SK-N-SH (cell line): ENCODE data around the gene MPP3. TPM values are rescaled to one million over a fixed set of nuclear protein-coding genes. Genes with fewer than 3 reads are reported as not detected.

Experiments used
- CTCF ChIA-PET: fragments of 300-600, 350-600 bp; formaldehyde crosslinking; extraction: SDS; loops from one replicate; lab custom pipeline; 2021; lab: Yijun Ruan, JAX
- POLR2A ChIA-PET: fragments of 350-600 bp; sonication (Branson Sonifier 250); formaldehyde crosslinking; extraction: SDS; loops from one replicate; lab custom pipeline; 2020; ENCODE audit warnings: antibody characterized with exemption, inconsistent platforms; lab: Yijun Ruan, JAX
- DNase-seq: peaks from one replicate; pipeline ENCODE4 v3.0.0; 2012
- H2AFZ ChIP-seq: fragments of 200-600 bp; sonication (generic); 2 replicates; pipeline ENCODE4 v1.8.1; 2016; ENCODE audit warnings: antibody characterized with exemption, mild to moderate bottlenecking, low read depth
- H3F3A ChIP-seq: fragments of 200-600 bp; sonication (generic); replicated peaks from 2 replicates; pipeline ENCODE3; 2016; ENCODE audit warnings: antibody characterized with exemption, mild to moderate bottlenecking; ENCODE audit not compliant: insufficient read depth
- H3K27ac ChIP-seq, 2 experiments: fragments of 200-500 bp in 1 of 2; fragments of 200-600 bp in 1 of 2; sonication (Bioruptor generic) in 1 of 2; sonication (generic), shearing (Covaris generic) in 1 of 2; 2 replicates each; pipeline versions ENCODE4 v1.5.1 to v1.6.1; 2014 to 2016; ENCODE audit warnings: low read depth in 2 of 2, inconsistent platforms in 1 of 2, low read length in 1 of 2, mild to moderate bottlenecking in 1 of 2, mixed read lengths in 1 of 2
- H3K27me3 ChIP-seq: fragments of 200-600 bp; sonication (generic), shearing (Covaris generic); 2 replicates; pipeline ENCODE4 v1.6.1; 2016; ENCODE audit warnings: mixed run types; ENCODE audit not compliant: insufficient read depth
- H3K36me3 ChIP-seq, 2 experiments: fragments of 200-500 bp in 1 of 2; fragments of 200-600 bp in 1 of 2; sonication (Bioruptor generic) in 1 of 2; sonication (generic) in 1 of 2; replicated peaks in 1 of 2; 2 replicates each; pipeline versions ENCODE3 to v1.5.1; 2014 to 2016; ENCODE audit warnings: low read length in 1 of 2, mild to moderate bottlenecking in 1 of 2; ENCODE audit not compliant: insufficient read depth in 2 of 2, control insufficient read depth in 1 of 2
- H3K4me1 ChIP-seq, 2 experiments: fragments of 200-500 bp in 1 of 2; fragments of 200-600 bp in 1 of 2; sonication (Bioruptor generic) in 1 of 2; sonication (generic), shearing (Covaris generic) in 1 of 2; 2 replicates each; pipeline versions ENCODE4 v1.5.1 to v1.6.1; 2014 to 2016; ENCODE audit warnings: low read depth in 1 of 2, low read length in 1 of 2, mixed run types in 1 of 2; ENCODE audit not compliant: insufficient read depth in 2 of 2, control insufficient read depth in 1 of 2
- H3K4me2 ChIP-seq: fragments of 200-600 bp; sonication (generic), shearing (Covaris generic); 2 replicates; pipeline ENCODE4 v1.6.1; 2017; ENCODE audit warnings: mixed run types
- H3K4me3 ChIP-seq, 2 experiments: fragments of 200-500 bp in 1 of 2; fragments of 200-600 bp in 1 of 2; sonication (Bioruptor generic) in 1 of 2; sonication (generic), shearing (Covaris generic) in 1 of 2; 2 replicates each; pipeline versions ENCODE4 v1.5.1 to v1.8.1; 2014 to 2016; ENCODE audit warnings: low read depth in 2 of 2, inconsistent platforms in 1 of 2, low read length in 1 of 2, mild to moderate bottlenecking in 1 of 2, mixed read lengths in 1 of 2, moderate library complexity in 1 of 2
- H3K79me2 ChIP-seq: fragments of 200-600 bp; sonication (generic); 2 replicates; pipeline ENCODE4 v1.8.1; 2017; ENCODE audit warnings: mild to moderate bottlenecking; ENCODE audit not compliant: insufficient read depth
- H3K9ac ChIP-seq: fragments of 200-600 bp; sonication (generic); 2 replicates; pipeline ENCODE4 v1.6.1; 2017; ENCODE audit warnings: mixed run types
- H3K9me2 ChIP-seq: fragments of 200-600 bp; sonication (generic); 2 replicates; pipeline ENCODE4 v1.6.1; 2017; ENCODE audit warnings: mixed run types
- H3K9me3 ChIP-seq: fragments of 200-600 bp; sonication (generic); 2 replicates; pipeline ENCODE4 v1.6.1; 2017; ENCODE audit warnings: mixed run types, mild to moderate bottlenecking, moderate library complexity
- H4K20me1 ChIP-seq: fragments of 200-600 bp; sonication (generic); 2 replicates; pipeline ENCODE4 v1.6.1; 2017; ENCODE audit warnings: mild to moderate bottlenecking, mixed run types; ENCODE audit not compliant: insufficient read depth
- CHD2 ChIP-seq: fragments of 150-350 bp; IDR thresholded peaks from 2 replicates; pipeline ENCODE4 v1.6.1; 2018; ENCODE audit warnings: low read length; ENCODE audit not compliant: partially characterized antibody
- ELF1 ChIP-seq: IDR thresholded peaks from 2 replicates; pipeline ENCODE4 v1.4.0; 2012
- FOSL2 ChIP-seq: IDR thresholded peaks from 2 replicates; pipeline ENCODE4 v1.4.0; 2012; ENCODE audit warnings: low read depth, mild to moderate bottlenecking, moderate library complexity, borderline replicate concordance
- FOXJ3 ChIP-seq: sonication (generic); formaldehyde crosslinking; IDR thresholded peaks from 2 replicates; pipeline ENCODE4 v1.5.1; 2020; ENCODE audit warnings: mild to moderate bottlenecking, missing genetic modification reagents
- FOXM1 ChIP-seq: IDR thresholded peaks from 2 replicates; pipeline ENCODE4 v1.4.0; 2012; ENCODE audit warnings: low read depth, mild to moderate bottlenecking
- IRF3 ChIP-seq: fragments of 150-350 bp; IDR thresholded peaks from 2 replicates; pipeline ENCODE4 v1.6.1; 2016; ENCODE audit warnings: mild to moderate bottlenecking, low read depth, low read length
- JUND ChIP-seq: IDR thresholded peaks from 2 replicates; pipeline ENCODE4 v1.4.0; 2012
- MEF2A ChIP-seq: IDR thresholded peaks from 2 replicates; pipeline ENCODE4 v1.4.0; 2012; ENCODE audit warnings: low read depth, borderline replicate concordance
- NFIC ChIP-seq: IDR thresholded peaks from 2 replicates; pipeline ENCODE4 v1.4.0; 2012; ENCODE audit warnings: borderline replicate concordance
- NRF1 ChIP-seq: IDR thresholded peaks from 2 replicates; pipeline ENCODE4 v1.6.1; 2012; ENCODE audit warnings: low read depth, mild to moderate bottlenecking, low read length
- RFX5 ChIP-seq: IDR thresholded peaks from 2 replicates; pipeline ENCODE4 v1.6.1; 2012; ENCODE audit warnings: mild to moderate bottlenecking, improper control_type of control experiment, low read length
- SIN3A ChIP-seq: IDR thresholded peaks from 2 replicates; pipeline ENCODE4 v1.6.1; 2012; ENCODE audit warnings: low read depth, mild to moderate bottlenecking, low read length, moderate library complexity, borderline replicate concordance
- SMC3 ChIP-seq: IDR thresholded peaks from 2 replicates; pipeline ENCODE4 v1.6.1; 2012; ENCODE audit warnings: low read depth, low read length, improper control_type of control experiment
- TAF1 ChIP-seq: IDR thresholded peaks from 2 replicates; pipeline ENCODE4 v1.6.1; 2012; ENCODE audit warnings: low read depth, mild to moderate bottlenecking, low read length, moderate library complexity, borderline replicate concordance
- TCF12 ChIP-seq: IDR thresholded peaks from 2 replicates; pipeline ENCODE4 v1.4.0; 2012
- YY1 ChIP-seq: IDR thresholded peaks from 2 replicates; pipeline ENCODE4 v1.4.0; 2012; ENCODE audit warnings: low read depth, mild to moderate bottlenecking
- WGBS: methylation state at CpG from one replicate; pipeline ENCODE4 v1.1.6; 2017; ENCODE audit warnings: low lambda C conversion rate; 5-methylcytosine and 5-hydroxymethylcytosine counted together
- polyA plus RNA-seq, 3 experiments: library from polyadenylated mRNA; depleted of rRNA; stranded (reverse); fragments of >200 nt; gene quantifications; 2 replicates each; pipeline ENCODE4 v1.2.3, GENCODE V29; 2012
- TF ChIP-seq, protein P1 (sequence below): fragments of 200-600 bp; sonication (generic); IDR thresholded peaks from 2 replicates; pipeline ENCODE4 v1.6.1; 2017; ENCODE audit warnings: antibody characterized with exemption, mild to moderate bottlenecking, moderate library complexity
- TF ChIP-seq, protein P2 (sequence below): IDR thresholded peaks from 2 replicates; pipeline ENCODE4 v1.4.0; 2012; ENCODE audit warnings: low read depth, borderline replicate concordance
- TF ChIP-seq, protein P3 (sequence below): IDR thresholded peaks from 2 replicates; pipeline ENCODE4 v1.4.0; 2012; ENCODE audit warnings: low read depth

MPP3 gene
- polyA plus RNA-seq, 1 of the 3 experiments (the other 2 are of a cell fraction), result 14.1 TPM

GRCh38 chr17:43853546-43853945 is 20.6 kb upstream of the MPP3 start (continued):
- no peak for TF ChIP-seq IRF3
- TF ChIP-seq, all 33 proteins: peak for 0

- no peaks in the 10 kb centered on the region for H3K79me2 ChIP-seq
- no peaks in the 10 kb centered on the region for H3K9me2 ChIP-seq
- ChIA-PET CTCF (interaction anchor here (1.1 to 1.9 kb wide), 5 partner anchors 8 to 86 kb away, joined by 3 to 6 read pairs (median 3); no protein-coding TSS in a partner anchor), POLR2A (interaction anchor here (0.6 kb wide), 1 partner anchor 245 kb away, joined by 4 read pairs; no protein-coding TSS in a partner anchor)
- no peaks in the 10 kb centered on the region for H3K36me3 ChIP-seq
- no peak overlapping the region for H3K27ac ChIP-seq
- WGBS, result 90% methylated on average over 7 of the region's 8 CpGs
- no peaks in the 10 kb centered on the region for H3F3A ChIP-seq
- H3K4me1 ChIP-seq, result no peaks in the 10 kb centered on the region
- no peak overlapping the region for H2AFZ ChIP-seq
- TF ChIP-seq NRF1, result no peak
- TF ChIP-seq RFX5, result no peak
- no peak for TF ChIP-seq CHD2
- no peak for TF ChIP-seq SIN3A
- TF ChIP-seq, protein P1, sequence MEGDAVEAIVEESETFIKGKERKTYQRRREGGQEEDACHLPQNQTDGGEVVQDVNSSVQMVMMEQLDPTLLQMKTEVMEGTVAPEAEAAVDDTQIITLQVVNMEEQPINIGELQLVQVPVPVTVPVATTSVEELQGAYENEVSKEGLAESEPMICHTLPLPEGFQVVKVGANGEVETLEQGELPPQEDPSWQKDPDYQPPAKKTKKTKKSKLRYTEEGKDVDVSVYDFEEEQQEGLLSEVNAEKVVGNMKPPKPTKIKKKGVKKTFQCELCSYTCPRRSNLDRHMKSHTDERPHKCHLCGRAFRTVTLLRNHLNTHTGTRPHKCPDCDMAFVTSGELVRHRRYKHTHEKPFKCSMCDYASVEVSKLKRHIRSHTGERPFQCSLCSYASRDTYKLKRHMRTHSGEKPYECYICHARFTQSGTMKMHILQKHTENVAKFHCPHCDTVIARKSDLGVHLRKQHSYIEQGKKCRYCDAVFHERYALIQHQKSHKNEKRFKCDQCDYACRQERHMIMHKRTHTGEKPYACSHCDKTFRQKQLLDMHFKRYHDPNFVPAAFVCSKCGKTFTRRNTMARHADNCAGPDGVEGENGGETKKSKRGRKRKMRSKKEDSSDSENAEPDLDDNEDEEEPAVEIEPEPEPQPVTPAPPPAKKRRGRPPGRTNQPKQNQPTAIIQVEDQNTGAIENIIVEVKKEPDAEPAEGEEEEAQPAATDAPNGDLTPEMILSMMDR, result no peak
- TF ChIP-seq JUND, result no peak
- TF ChIP-seq NFIC, result no peak
- no peak for TF ChIP-seq TAF1
- TF ChIP-seq ELF1, result no peak
- TF ChIP-seq TCF12, result no peak
- TF ChIP-seq YY1, result no peak
- no peak for TF ChIP-seq FOXJ3
- no peak for TF ChIP-seq FOSL2
- TF ChIP-seq, protein P2, sequence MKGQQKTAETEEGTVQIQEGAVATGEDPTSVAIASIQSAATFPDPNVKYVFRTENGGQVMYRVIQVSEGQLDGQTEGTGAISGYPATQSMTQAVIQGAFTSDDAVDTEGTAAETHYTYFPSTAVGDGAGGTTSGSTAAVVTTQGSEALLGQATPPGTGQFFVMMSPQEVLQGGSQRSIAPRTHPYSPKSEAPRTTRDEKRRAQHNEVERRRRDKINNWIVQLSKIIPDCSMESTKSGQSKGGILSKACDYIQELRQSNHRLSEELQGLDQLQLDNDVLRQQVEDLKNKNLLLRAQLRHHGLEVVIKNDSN, result no peak
- no peak for TF ChIP-seq MEF2A
- no peak for TF ChIP-seq FOXM1
- TF ChIP-seq, protein P3, sequence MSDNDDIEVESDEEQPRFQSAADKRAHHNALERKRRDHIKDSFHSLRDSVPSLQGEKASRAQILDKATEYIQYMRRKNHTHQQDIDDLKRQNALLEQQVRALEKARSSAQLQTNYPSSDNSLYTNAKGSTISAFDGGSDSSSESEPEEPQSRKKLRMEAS, result no peak
- no peak for TF ChIP-seq SMC3
- peaks cover 33% of the 10 kb centered on the region; the same call in 1 of the 2 replicates for H3K27me3 ChIP-seq
- H3K4me3 ChIP-seq, result no peak overlapping the region
- no peaks in the 10 kb centered on the region for H4K20me1 ChIP-seq
- DNase-seq, result no peak
- H3K9ac ChIP-seq, result no peak overlapping the region
- H3K4me2 ChIP-seq, result no peak overlapping the region
- no peaks in the 10 kb centered on the region for H3K9me3 ChIP-seq
Observed at GRCh38 chr17:43852571-43852970, 19.6 kb upstream of the MPP3 start.
